Islet of Langerhans (tissue), 1 donor: ENCODE data around the gene AURKA.
"Not testable (repeated sequence)": the region's sequence is repeated elsewhere in the genome, so short reads cannot be mapped to it uniquely, and the experiment has no call there.

ENCODE experiments used
- FAIRE-seq: peaks from one replicate; lab custom pipeline; 2011; peaks lifted over from hg19 to GRCh38; lab: Jason Lieb, UNC

AURKA gene

DNA sequence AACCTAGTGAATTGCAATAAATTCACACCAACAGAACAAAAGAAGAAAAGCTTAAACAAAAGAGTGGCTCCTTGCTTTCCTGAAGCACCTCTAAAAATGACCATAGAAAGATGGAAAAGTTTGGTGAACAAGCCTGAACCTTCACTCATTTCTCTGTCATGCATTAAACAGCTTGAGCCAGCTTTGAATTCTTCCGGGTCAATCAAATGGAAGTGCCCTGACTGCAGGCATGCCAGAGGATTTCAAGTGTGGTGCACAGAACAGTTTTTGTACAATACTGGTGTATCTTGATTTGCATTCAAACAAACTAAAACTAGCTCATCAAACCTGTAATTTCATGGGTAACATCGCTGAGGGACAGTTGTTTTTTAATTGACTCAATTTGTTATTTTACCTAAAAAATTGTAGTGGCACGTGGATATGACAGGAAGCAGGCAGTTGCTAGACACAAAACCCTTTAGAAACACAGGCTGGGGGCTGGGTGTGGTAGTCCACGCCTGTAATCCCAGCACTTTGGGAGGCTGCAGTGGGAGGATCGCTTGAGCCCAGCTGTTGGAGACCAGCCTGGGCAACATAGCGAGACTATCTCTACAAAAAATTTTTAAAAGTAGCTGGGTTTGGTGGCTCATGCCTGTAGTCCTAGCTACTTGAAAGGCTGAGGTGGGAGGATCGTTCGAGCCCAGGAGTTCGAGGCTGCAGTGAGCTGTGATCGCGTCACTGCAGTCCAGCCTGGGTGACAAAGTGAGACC is 29.1 kb upstream of the AURKA start:
- FAIRE-seq: no peak

DNA sequence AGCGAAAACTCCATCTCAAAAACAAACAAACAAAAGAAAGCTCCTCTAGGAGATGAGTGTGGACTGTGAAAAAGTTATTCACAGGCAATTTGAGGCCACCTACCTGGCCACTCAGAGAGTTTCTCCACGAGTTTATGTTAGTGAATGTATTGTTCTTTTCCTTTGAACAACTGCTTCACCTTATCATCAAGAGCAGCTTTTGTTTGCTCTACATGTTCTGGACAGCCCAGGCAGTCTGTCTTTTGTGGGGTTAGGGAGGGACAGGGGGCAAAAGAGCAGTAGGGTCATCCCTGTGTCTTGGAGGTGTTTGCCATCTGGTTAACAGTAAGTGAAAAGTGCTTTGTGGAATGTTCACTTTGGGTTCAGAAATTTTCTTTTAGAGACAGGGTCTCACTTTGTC is 28.0 kb upstream of the AURKA start:
- FAIRE-seq: no peak

DNA sequence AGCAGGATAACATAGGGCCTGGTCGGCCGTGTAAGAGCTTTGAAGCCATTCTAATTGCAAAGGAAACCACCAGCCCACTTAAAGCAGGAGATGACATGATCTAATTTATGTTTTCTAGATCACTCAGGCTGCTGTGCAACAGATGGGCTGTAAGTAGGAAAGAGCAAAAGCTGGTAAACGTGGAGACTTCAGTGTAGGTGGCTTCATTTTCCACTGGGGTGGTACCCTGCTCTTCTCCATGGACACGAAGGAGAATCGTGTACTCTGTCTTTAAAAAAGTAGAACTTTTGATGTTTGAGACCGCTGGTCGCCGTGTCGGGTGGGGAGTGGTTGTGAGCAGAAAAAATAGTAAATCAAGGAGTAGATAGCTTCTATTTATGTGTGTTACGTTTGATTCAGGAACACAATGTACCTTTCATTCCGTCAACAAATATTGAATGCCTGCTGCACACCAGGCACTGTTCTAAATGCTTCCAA is 26.4 kb upstream of the AURKA start:
- no peak for FAIRE-seq

DNA sequence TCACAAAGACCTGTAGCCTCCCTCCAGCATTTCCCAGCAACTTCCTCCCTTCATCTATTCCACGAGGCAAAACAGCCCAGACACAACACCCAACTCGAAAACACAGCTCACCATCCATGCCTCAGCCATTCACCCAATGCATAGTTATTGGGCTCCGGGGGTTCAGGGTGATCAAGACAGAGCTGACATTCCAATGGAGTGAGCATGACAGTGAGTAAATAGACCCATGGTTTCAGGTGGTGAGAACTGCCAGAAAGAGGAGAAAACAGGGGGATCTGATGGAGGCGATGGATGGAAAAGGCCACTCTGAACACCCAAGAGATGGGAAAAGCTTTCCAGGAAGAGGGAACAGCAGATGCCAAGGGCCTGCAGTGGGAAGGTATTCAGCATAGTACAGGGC is 25.9 kb upstream of the AURKA start:
- no peak for FAIRE-seq

DNA sequence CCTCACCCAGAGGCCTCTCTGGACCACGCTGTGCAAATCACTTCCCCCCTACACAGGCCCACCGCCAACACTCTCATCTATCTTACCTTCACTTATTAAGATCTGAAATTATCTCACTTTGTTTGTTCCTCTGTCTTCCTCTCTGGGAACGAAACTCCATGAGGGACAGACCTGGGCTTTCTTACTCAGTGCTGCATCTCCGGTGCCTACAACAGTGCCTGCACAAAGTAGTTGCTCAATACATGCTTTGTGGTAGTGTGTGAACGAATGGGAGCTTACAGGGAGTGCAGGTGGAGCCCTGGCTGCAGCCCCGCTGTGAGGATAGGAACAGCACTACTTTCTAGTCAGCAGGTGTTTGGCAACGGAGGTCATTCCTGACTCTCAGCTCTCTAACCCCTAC is 25.4 kb upstream of the AURKA start:
- no peak for FAIRE-seq

DNA sequence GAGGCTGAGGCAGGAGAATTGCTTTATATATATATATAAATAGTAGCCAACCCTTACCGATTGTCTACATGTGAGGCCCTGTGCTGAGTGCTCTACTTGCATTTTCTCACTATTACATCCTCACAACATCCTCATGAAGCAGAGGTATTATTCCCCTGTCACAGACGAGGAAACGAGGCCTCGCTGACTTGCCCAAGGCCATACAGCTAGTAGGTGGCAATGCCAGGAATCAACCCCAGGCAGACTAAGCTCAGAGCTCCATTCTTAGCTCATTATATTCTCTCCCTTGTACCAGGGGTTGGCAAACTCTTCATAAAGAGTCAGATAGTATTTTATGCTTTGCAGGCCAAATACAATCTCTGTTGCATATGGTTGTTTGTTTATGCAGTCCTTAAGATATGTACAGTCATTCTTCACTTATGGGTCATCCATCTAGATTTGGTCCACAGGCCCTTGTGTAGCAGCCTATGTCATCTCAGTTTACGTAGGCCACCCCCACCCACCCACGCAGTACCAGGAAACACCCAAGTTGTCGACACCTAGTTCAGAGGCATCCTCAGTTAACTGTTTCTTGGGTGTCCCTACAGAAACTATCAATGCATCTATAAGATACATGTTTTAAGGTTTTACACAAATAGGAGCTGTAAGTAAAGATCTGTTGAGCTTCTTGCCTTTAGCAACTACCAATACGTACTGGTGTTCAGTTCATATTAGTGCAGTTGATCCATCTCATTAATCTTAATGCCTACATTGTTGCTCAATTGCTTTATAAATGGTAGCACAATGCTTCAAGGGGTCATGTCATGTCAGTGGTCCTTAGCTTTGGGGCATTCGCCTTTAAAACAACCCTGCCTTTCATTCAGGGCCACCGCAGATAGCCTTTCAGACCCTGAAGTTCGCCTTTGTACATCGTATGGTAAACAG is 23.1 kb upstream of the AURKA start:
- no peak for FAIRE-seq

DNA sequence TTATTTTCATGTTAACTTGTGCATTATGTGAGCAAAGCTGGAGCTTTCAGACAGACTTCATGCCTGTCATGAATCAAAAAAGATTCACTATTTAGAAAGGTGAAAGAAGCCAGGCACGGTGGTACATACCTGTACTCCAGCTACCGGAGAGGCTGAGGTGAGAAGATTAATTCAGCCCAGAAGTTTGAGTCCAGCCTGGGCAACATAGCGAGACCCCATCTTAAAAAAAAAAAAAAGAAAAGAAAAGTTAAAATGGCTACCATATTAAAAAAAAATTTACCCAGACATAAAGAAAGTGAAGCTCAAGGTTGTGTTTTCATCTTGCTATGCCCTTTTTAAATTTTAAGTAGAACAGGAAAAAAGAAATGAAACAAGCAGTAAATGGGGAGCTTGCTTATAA is 20.9 kb upstream of the AURKA start:
- FAIRE-seq: no peak

DNA sequence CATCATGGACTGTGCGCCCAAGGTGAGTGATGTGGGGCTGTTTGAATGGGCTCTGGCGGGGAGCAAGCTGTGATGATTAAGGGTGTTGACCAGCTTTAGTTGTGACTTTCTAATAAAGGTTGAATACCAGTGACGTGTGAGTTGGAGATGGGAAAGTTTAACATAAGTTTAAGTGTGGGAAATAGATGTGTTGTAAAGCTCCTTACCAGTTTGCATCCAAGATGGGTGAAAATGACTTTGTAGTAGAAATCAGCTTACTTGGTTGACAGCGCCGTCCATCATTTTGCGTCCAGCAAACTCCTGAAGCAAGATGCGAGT is 20.4 kb upstream of the AURKA start:
- no peak for FAIRE-seq

DNA sequence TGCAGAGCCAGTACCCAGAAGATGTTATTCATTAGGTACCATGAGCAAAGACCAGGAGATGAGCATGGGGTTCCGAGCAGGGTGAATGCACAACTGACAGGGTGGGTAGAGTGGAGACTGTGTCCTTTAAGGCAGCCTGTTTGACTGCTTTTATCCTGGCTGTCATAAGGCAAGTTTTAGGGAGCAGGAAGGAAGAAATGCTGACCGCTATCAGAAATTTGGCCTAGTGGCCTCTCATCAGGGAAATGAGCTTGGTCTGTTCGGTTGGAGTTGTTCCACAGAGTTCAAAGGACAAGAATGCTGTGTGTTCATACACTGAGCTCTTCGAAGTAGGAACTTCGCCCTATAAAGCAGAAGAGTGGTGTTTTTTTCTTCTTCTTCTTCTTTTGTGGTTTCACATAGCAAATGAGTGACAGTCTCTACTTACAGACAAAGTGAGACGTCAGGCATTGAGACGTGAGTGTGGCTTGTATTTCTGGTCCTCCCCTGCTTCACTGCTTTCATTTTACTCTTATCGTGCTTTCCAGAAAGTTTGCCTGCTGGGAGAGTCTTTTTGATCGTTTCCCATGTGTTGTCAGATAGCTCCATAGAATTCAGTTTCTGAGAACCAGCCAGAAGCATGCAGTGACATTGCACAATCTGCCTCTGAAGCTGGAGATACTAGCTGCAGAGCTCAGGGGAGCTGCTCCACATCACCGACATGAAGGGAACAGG is 19.9 kb upstream of the AURKA start, which contains the start of gene CASS4:
Gene CASS4, plus strand, starts transcription at position 502 of the 714 bp plus-strand sequence. Its CDS starts 199 bp downstream, at position 701.
- FAIRE-seq: no peak

DNA sequence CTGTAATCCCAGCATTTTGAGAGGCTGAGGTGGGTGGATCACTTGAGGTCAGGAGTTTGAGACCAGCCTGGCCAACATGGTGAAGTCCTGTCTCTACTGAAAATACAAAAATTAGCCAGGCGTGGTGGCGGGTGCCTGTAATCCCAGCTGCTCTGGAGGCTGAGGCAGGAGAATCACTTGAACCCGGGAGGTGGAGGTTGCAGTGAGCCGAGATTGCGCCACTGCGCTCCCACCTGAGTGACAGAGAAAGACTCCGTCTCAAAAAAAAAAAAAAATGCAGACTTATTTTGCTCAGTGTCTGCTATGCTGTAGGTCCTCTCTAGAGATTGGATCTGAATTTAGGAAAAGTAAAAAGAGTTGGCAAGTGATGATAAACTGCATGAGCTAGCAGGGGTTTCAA is 19.3 kb upstream of the AURKA start:
- not testable (repeated sequence) for FAIRE-seq

DNA sequence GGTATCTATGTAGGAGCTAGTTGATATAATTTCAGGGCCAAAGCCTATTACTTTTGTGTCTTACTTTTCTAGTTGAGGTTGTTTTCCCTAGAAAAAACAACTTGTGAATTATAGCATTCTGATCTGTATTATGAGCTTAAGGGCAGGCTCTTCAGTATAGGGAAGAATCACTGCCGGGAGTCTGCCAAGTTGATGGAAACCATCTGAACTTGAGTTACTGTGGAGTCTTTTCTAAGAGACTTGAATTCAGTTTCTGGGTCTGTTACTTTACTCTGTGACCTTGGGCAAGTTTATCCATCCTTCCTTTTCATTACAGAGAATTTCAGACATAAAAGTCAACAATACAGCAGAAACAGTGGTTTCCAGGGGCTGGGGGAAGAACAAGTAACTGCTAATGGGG is 17.9 kb upstream of the AURKA start:
- no peak for FAIRE-seq

DNA sequence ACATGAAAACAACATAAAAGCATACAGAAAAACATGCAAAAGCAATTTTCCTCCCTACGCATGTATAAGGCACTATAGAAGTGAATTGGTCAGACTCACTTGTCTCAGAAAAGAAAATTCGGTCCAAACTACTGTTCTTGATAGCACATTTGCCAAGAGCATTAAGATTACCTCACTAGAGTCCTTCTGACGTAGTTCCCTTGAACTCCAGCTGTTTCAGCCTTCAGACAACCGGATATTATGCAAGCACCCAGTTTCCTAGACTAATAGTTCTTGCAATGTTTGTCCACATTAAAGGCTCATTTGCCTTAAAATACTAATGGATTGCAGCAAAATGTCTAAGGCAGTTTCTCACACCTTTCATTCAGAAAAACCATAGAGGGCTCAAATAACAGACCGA is 17.5 kb upstream of the AURKA start:
- no peak for FAIRE-seq

DNA sequence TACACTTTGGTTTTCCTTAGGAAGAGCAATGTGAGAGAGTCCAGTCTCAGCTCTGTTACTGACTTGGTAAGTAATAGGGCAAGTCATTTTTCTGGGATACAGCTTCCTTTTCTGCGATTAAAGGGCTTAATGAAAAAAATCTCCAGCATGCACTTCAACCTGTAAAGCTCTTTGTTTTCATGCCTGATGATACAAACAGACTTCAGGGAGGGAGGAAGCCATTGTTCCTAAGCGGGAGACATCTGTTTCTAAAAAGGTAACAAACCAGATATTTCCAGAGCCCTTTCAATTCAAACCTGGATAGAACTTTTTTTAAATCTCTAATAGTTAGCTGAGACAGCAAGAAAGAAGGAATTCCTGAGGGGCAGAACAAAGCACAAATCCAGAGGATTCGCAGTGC is 14.9 kb upstream of the AURKA start:
- no peak for FAIRE-seq

DNA sequence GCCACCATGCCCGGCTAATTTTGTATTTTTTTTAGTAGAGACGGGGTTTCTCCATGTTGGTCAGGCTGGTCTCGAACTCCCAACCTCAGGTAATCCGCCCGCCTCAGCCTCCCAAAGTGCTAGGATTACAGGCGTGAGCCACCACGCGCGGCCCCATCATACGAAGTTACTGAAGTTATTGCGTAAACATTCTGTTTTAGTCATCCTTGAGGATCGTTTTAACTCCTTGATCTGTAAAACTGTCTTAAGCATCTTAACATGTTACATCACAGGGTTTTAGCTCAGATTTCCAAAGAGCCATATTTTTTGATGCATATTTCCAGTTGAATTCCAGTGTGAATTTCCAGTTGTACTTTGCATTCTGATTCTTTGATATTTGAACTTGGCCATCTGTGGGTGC is 13.3 kb upstream of the AURKA start:
- not testable (repeated sequence) for FAIRE-seq

DNA sequence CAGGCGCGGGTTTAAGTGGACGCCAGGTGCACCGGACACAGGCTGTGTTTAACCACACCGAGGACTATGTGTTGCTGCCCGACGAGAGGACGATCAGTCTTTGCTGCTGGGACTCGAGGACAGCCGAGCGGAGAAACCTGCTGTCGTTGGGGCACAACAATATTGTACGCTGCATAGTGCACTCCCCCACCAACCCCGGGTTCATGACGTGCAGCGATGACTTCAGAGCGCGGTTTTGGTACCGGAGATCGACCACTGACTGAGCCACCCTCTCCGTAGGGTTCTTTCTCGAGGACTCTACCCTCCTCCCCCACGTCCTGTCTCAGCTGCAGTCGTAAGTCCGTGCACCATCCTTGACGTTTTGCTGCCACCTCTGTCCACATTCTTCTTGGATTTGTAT is 11.4 kb upstream of the AURKA start:
- FAIRE-seq: no peak

DNA sequence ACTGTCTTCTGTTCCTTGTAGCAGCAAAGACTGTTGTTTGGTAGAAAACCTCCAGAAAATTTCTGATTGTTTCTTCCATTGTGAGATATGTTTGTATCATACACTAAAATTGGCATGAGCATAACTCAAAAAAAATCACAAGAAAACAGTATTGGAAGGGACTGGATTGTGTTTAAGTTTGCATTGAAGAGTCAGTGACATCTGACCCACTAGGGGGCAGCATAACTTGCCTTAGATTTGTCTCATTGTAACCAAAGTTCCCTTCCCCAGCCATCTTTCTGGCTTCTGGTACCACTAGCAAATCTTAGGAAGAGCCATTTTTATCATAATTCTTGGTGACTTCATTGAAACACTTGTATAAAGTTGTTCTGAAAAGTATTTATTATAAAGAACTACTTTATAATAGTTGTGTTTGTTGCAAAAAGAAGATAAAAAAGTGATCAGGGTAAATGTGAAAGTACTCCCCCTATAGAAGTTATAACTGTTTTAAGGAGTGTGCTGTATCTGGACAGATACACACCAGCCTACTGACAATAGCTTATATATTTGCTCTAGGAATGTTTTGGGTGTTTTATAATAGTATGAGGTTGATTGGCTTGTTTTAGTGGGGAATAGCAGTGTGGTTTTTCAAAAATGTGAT is 8.1 kb upstream of the AURKA start:
- no peak for FAIRE-seq

DNA sequence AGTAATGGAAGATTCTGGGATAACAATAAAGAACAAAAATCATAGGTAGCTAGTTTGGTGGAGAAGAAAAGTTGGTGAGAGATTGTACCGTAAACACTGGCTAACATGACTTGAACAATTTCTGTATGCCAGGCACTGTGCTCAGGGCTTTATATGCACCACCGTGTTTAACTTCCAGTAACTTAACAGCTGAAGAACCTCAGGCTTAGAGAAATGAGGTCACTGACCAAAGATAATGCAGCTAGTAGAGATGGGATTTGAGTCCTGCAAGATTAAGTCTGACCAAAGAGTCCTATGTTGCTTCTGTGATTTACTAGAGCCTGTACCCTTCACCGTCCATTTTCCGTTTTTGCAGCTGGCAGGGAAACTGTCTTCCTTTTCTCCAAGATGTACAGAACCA is 3.2 kb upstream of the AURKA start:
- FAIRE-seq: no peak

DNA sequence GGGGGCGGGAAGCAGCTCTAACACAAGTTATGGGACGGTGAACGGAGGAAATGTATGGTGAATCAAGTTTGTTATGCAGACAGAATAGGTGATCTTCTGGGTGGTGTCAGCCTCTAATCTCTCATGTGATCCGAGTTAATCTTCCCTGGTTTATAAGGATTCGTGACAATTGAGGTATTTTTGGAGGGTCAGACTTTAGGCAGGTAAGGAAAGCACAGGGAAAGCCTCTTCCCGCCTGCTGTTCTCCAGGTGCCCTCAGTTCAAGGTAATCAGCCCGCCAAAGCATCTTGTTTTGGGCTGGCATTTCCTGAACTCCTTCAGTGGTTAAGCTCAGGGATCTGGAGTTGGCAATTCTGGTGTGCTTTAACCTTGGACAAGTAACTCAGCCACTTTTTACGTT is 1.6 kb upstream of the AURKA start:
- no peak for FAIRE-seq

DNA sequence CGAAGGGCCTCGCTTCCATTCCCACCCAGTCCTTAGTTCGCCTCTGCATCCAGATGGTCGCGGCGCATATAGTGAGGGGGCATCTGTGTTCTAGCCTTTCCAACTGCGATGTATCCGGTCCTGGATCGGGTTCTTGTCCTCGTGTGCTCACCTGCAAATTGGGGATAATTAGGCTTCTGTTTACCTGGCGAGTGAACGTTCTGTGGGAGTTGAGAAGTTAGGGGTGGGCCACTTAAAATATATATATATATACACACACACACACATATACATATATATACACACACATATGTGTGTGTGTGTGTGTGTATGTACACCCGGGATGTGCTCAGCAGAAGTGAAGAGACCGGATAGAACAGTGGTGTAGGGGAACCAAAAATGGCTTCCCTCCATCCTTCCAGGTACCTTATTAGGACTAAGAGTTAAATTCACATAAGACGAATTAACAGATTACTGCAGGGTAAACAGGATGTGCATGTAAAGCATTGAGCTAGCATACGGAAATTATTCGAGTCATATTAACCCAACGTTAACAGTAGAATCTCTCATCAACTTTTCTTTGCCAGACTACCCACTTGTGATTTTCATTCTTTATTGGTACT is 967 bp upstream of the AURKA start:
- no peak for FAIRE-seq

DNA sequence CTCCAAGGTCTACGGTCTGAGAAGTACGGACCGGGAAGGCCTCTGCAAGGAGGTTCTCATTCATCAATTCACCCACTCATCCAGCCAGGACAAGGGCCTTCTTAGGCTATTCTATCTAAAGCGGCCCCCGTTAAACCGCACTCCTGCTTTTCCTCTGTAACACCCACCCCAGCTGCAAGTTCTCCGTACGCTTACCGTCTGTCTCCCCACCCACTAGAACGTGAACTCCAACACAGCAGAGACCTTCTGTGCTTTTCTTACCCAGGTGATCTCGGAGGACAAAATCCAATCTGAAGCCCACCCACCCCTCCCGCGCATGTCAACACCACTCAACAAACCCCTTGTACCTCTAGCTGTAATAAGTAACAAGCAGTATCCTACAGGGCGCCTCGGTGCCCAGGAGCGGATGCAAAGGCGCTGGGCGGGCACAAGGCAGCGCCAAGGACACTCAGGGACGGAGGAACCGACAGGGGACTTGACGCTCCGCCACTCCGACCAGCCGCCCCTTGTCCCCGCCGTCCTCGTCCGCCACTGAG is 351 bp downstream of the AURKA start:
- no peak for FAIRE-seq

DNA sequence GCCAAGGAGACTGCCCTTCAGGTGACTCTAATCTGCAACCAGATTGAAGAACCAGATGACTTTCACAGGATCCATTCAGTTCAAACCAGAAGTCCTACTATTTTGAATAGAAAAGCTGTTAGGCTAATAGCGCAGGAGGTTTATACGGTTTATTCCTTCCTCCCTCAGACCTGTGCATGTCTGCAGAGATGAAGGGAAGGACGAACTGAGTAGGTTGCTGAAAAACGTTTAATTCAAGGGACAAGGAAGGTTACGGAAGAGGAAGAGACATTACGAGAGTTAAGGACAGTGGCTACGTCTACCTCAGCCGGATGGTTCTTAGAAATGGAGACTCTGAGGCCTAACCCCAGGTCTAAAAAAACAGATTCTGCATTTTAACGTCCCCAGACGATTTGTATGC is 978 bp downstream of the AURKA start:
- no peak for FAIRE-seq

DNA sequence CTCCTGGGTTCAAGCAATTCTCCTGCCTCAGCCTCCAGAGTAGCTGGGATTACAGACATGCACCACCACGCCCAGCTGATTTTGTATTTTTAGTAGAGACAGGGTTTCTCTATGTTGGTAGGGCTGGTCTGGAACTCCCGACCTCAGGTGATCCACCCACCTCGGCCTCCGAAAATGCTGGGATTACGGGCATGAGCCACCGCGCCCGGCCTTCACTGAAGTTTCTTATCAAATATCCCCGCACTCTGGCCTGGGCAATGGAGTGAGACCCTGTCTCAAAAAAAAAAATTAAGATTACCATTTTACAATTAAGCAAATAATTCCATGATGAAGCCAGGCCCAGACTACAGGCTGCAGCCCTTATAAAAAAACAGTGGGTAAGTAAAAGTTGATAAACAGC is 1.6 kb downstream of the AURKA start:
- not testable (repeated sequence) for FAIRE-seq
